Fibroblast of villous mesenchyme (primary cell): Measurements from ENCODE around the gene TRMT1. TPM values are rescaled to one million over a fixed set of nuclear protein-coding genes. Genes with fewer than 3 reads are reported as not detected.
A peak's percentile ranks its signal among the peaks of the same experiment; 100 is the strongest.

Source experiments
- DNase-seq: peaks from one replicate; pipeline ENCODE4 v3.0.0-alpha.2; 2010; ENCODE audit warnings: low read depth
- H3K4me3 ChIP-seq: 2 replicates; pipeline ENCODE4 v1.5.1; 2011; ENCODE audit warnings: low read depth, mild to moderate bottlenecking, low read length
- CTCF ChIP-seq: IDR thresholded peaks from 2 replicates; pipeline ENCODE4 v1.5.1; 2012; ENCODE audit warnings: low read depth, mild to moderate bottlenecking, low read length; ENCODE audit not compliant: insufficient read depth
- total RNA-seq: library from RNA; depleted of rRNA; stranded (reverse); fragments of >200 nt; gene quantifications from 2 replicates; pipeline ENCODE4 v1.2.3, GENCODE V29; 2012

TRMT1 gene
- total RNA-seq, 1 donor, result 25.9 TPM

GRCh38 chr19:13152974-13153568 is 36.5 kb upstream of the TRMT1 start:
- TF ChIP-seq CTCF, result no peak
- peak; percentile 95 for DNase-seq
- H3K4me3 ChIP-seq, result peak overlapping the region; percentile 94

- no peak for DNase-seq
These were observed 35.9 kb upstream of the TRMT1 start for GRCh38 chr19:13152356-13152973.

GRCh38 chr19:13151605-13152355 is 35.2 kb upstream of the TRMT1 start:
- TF ChIP-seq CTCF, result peak; percentile 8

More at GRCh38 chr19:13152356-13152973, 35.9 kb upstream of the TRMT1 start:
- no peak for TF ChIP-seq CTCF
- peak overlapping the region; percentile 94 for H3K4me3 ChIP-seq

GRCh38 chr19:13150931-13151604 is 34.5 kb upstream of the TRMT1 start:
- H3K4me3 ChIP-seq, result peak overlapping the region; percentile 89
- no peak for DNase-seq
- no peak for TF ChIP-seq CTCF

More at GRCh38 chr19:13151605-13152355, 35.2 kb upstream of the TRMT1 start:
- H3K4me3 ChIP-seq, result peak overlapping the region; percentile 94
- DNase-seq, result peak; percentile 99

GRCh38 chr19:13150187-13150930 is 33.8 kb upstream of the TRMT1 start, which contains the start of the genes IER2 and STX10:
Gene IER2 (plus strand): TSS chr19:13150411. CDS start chr19:13153187, 2,776 bp downstream.
Gene STX10 (minus strand): TSS chr19:13150375. CDS start chr19:13150173, 202 bp downstream.
- TF ChIP-seq CTCF, result peak; percentile 54
- peak; percentile 96 for DNase-seq

More at GRCh38 chr19:13150187-13150930, 33.8 kb upstream of the TRMT1 start, which contains the start of the genes IER2 and STX10:
- peak within 1 kb of the TSS; percentile 89 for H3K4me3 ChIP-seq
